Measurements from ENCODE around the gene SPATS2. TPM values are rescaled to one million over a fixed set of nuclear protein-coding genes. Genes with fewer than 3 reads are reported as not detected.

Gene SPATS2
- total and polyA plus RNA-seq, 2 donors (not counting 3 experiments of a cell fraction or from before 2014, with no cell fraction given): 55.8 to 66.5 TPM

DNA sequence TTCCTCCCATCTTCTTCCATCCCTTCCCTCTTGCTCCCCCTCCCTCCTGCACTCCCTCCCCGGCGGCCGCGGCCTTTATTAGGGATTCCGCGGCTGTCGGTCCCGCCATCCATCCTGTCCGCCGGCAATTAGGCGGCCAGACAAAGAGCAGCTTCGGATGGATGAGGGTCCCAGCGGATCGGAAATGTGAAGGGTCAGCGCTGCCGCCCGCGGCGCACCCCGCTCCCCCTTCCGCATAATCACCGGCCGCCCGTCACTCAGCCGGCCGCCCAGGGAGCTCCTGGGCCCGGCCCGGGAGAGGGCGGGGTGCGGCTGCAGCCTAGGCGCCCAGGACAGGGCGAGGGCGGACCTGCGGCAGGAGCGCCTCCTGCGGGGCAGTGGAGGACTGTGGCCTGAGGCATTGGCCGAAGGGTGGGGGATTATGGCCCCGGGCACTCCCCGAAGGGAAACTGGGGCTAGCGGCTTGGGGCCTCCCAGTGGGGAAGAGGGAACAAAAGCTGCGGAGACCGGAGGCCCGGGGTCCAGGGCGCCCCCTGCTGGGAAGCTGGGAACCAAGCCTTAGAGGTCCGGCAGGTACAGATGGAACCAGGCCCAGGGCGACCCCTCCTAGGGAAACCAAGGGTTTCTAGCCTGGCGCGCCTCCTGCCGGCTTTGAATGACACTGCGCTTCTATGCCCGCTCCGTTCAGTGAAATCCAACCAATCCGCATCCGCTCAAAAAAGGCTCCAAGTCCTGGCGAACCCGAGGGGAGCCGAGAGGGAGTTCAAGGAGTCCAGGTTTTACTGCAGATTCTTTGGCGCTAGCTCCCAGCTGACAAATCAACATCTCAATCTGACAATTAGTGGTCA, 25.0 kb upstream of the SPATS2 start:
- FAIRE-seq: peak; percentile 93
- H3K36me3 ChIP-seq (ENCODE audit: control insufficient read depth in 2 of 2, extremely low read depth in 1 of 2, insufficient read depth in 2 of 2, low read length in 2 of 2): no peaks in the 10 kb centered on the region
- H3K4me3 ChIP-seq (replicated peaks in 1 of 3; ENCODE audit: insufficient read depth in 1 of 3, low read depth in 1 of 3, low read length in 3 of 3): peak overlapping the region in 2 of 3 experiments; percentile 24 to 25
- H2AFZ ChIP-seq (ENCODE audit: low read depth, low read length): peak overlapping the region; percentile 52
- H3K79me2 ChIP-seq (ENCODE audit: control insufficient read depth, insufficient read depth, low read length): no peaks in the 10 kb centered on the region
- peak; percentile 76 for DNase-seq (ENCODE audit: low read depth, low spot score)
- peaks cover 50 to 71% of the 10 kb centered on the region in 2 experiments for H3K27me3 ChIP-seq (ENCODE audit: control insufficient read depth in 2 of 2, insufficient read depth in 2 of 2, low read length in 2 of 2)
- no TSS peak for BruUV-seq (replicated peaks)
- no peak overlapping the region for H3K9ac ChIP-seq (replicated peaks; ENCODE audit: extremely low read depth, insufficient read depth, low read length)
- no peaks in the 10 kb centered on the region for H3K9me1 ChIP-seq (replicated peaks; ENCODE audit: control insufficient read depth, extremely low read depth, insufficient read depth, low read length)
- no peak overlapping the region for H3K27ac ChIP-seq (ENCODE audit: insufficient read depth, low read depth, low read length)
- dilution Hi-C loops (cut with MboI; ENCODE audit: extremely low pct_ligation_motif_present, low sequenced_read_pairs) (no loop called here), intact Hi-C loops (cut with micrococcal nuclease) (loop anchor here (1.0 to 10.0 kb wide), 3 partner anchors 19 to 403 kb away; partner anchors contain the start of genes TMBIM6 and TROAP)
- ChIA-PET POLR2A (interaction anchor here (0.6 to 1.9 kb wide), 3 partner anchors 19 to 203 kb away, joined by 4 to 9 read pairs (median 7); partner anchors contain the start of gene TROAP), CTCF (interaction anchor here (0.6 to 3.8 kb wide), 34 partner anchors 9 to 282 kb away, joined by 3 to 105 read pairs (median 6); partner anchors contain the start of genes PRPH, SPATS2 and TROAP)
- H3K4me1 ChIP-seq (ENCODE audit: control insufficient read depth, extremely low read depth, insufficient read depth, low read length): peaks cover 31% of the 10 kb centered on the region
- no peaks in the 10 kb centered on the region for H3K9me3 ChIP-seq (replicated peaks; ENCODE audit: control insufficient read depth, insufficient read depth, low read length)
- peak overlapping the region; percentile 59 for H3K4me2 ChIP-seq (ENCODE audit: insufficient read depth, low read length)
- TF ChIP-seq, protein P1, sequence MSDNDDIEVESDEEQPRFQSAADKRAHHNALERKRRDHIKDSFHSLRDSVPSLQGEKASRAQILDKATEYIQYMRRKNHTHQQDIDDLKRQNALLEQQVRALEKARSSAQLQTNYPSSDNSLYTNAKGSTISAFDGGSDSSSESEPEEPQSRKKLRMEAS (IDR thresholded peaks at IDR 0.05; ENCODE audit: insufficient read depth, insufficient read length): no peak
- no peak for TF ChIP-seq MYC (IDR thresholded peaks at IDR 0.05; ENCODE audit: low read depth, low read length)
- no peak for TF ChIP-seq GATA2 (IDR thresholded peaks at IDR 0.05; ENCODE audit: insufficient read depth, insufficient read length, low read depth, low read length)
- TF ChIP-seq EZH2 (IDR thresholded peaks at IDR 0.05; ENCODE audit: borderline replicate concordance, low read depth, low read length, severe bottlenecking): peak; percentile 89
- TF ChIP-seq, protein P2, sequence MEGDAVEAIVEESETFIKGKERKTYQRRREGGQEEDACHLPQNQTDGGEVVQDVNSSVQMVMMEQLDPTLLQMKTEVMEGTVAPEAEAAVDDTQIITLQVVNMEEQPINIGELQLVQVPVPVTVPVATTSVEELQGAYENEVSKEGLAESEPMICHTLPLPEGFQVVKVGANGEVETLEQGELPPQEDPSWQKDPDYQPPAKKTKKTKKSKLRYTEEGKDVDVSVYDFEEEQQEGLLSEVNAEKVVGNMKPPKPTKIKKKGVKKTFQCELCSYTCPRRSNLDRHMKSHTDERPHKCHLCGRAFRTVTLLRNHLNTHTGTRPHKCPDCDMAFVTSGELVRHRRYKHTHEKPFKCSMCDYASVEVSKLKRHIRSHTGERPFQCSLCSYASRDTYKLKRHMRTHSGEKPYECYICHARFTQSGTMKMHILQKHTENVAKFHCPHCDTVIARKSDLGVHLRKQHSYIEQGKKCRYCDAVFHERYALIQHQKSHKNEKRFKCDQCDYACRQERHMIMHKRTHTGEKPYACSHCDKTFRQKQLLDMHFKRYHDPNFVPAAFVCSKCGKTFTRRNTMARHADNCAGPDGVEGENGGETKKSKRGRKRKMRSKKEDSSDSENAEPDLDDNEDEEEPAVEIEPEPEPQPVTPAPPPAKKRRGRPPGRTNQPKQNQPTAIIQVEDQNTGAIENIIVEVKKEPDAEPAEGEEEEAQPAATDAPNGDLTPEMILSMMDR (IDR thresholded peaks at IDR 0.05; ENCODE audit: extremely low read depth in 1 of 2, insufficient read depth in 1 of 2, low read depth in 1 of 2, low read length in 2 of 2): peak; percentile 92 to 94
- TF ChIP-seq JUN (IDR thresholded peaks at IDR 0.05; ENCODE audit: borderline replicate concordance, insufficient read depth, insufficient read length, low read depth): no peak
- peak; percentile 40 for TF ChIP-seq POLR2AphosphoS5 (IDR thresholded peaks at IDR 0.05; ENCODE audit: insufficient read depth, low read depth, low read length)
- H4K20me1 ChIP-seq (replicated peaks; ENCODE audit: control insufficient read depth, extremely low read depth, insufficient read depth, low read length): no peaks in the 10 kb centered on the region

Data from endothelial cell of umbilical vein (primary cell).